ENCODE results near the gene SMURF1.

SMURF1 gene

DNA sequence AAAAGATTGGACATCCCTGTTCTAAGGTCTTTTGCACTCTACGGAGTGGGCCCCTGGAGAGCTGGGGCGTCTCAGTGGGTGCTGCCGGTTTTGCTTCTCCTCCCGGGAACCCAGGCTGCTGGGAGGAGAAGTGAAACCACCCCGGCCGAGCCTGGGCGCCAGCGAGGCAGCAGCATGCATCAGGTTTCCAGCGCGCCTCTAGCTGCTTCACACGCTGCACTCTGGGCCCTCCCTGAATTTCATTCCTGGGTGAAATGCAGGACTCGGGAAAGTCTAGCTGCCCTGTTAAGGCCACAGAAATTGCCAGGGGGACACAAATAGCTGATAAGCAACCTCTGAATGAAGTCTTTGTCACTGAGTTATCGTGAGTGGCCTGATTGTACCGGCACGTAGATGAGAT is 138.1 kb downstream of the SMURF1 start:
- no peak for DNase-seq (ENCODE audit: low read depth)

DNA sequence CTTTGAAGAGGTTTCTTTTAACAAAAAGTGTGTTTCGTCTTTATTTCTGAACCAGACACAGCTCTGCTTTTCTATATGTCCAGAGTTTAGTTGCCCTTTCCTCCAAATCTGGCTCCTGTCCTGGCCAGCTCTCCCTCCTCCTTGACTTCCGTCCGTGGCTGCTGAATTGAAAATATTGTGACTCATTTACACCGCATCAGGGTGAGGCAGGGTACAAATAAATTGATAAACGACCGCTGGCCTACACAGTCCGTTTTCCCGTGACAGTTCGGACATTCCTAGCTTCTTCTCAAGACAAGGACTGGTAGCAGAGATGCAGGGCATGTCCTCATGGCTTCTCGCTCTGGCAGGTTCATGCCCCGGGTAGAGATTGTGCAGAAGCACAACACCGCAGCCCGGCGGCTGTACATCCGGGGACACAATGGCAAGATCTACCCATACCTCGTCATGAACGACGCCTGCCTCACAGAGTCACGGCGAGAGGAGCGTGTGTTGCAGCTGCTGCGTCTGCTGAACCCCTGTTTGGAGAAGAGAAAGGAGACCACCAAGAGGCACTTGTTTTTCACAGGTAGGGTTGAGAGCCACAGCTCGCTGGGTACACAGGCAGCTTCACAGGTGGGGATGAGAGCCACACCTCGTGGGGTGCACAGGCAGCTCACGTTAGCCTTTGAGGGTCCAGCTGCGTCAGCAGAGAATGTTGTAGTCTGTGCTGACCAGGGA is 139.0 kb downstream of the SMURF1 start:
- DNase-seq (ENCODE audit: low read depth) = no peak

DNA sequence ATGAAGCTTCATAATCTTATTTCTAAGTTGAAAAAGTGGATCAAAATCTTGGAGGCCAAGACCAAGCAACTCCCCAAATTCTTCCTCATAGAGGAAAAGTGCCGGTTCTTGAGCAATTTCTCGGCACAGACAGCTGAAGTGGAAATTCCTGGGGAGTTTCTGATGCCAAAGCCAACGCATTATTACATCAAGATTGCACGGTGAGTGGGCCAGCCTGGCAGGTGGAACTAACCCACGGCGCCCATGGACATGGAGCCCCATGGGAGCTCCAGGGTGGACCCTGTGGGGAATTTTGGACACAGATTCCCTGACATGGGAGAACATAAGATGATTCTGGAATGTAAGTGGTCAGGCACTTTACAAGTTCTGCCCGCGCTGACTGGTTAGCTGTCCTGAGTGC is 139.7 kb downstream of the SMURF1 start:
- DNase-seq (ENCODE audit: low read depth) = no peak

DNA sequence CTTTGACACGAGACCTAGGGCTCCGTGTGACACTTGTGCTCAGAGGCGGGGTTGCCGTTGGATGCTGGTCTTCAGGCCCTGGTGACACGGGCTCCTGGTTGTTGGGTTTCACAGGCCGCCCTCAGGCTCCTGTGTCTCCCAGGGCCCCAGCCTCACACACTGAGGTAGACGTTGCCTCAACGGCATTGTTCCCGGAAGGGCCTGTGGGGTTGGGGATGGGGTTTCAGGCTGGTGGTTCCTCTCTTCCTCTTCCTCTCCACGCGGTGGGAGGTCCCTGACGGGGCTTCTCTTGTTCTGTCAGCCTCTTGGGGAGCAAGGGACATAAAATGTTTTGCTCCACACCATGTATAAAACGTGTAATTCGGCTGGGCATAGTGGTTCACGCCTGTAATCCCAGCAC is 140.5 kb downstream of the SMURF1 start:
- no peak for DNase-seq (ENCODE audit: low read depth)

DNA sequence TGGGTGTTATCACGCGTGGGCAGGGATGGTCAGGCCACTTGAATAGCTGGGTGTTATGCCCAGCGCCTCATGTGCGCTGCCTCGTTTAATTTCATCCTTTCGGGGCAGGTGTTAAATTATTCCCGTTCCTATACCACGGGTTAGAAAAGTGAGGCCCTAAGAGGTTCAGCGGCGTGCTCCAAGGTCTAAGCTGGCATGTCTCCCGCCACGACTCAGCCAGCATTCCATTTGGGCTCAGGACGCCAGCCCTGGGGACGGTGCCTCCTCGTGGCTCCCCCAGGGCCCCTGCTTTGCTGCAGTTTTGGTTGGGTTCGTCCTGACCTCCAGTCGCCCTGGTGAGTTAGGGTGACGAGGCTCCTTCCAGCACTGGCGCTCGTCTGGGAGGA is 141.1 kb downstream of the SMURF1 start:
- no peak for DNase-seq (ENCODE audit: low read depth)

DNA sequence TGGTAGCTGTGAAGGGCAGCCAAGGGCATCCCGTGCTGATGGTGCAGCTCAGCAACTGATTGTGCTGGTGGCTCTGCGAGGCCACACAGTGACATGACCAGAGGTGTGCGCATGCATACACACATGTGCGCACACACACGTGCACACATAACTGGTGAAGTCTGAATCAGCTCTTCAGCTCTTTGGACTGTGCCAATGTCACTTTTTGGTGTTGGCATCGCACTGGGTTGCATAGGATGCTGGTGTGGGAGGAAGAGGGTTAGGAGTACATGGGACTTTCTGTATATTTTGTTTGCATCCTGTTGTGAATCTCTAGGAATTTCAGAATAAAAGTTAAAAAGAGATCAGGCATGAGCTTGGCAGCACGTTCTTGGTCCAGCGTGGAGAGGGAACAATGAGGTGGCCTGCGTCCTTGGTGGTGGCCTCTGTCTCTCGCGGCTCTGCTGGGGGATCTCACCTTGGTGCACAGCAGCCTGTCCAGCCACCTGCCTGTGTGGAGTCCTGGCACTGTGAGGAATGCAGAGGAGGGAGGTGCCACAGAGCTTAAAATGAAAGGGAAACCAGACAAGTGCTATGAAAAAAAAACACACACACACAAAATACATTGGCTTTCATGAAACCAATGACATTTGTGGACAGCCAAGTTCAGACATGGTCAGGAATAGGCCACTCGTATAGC is 141.6 kb downstream of the SMURF1 start:
- no peak for DNase-seq (ENCODE audit: low read depth)

DNA sequence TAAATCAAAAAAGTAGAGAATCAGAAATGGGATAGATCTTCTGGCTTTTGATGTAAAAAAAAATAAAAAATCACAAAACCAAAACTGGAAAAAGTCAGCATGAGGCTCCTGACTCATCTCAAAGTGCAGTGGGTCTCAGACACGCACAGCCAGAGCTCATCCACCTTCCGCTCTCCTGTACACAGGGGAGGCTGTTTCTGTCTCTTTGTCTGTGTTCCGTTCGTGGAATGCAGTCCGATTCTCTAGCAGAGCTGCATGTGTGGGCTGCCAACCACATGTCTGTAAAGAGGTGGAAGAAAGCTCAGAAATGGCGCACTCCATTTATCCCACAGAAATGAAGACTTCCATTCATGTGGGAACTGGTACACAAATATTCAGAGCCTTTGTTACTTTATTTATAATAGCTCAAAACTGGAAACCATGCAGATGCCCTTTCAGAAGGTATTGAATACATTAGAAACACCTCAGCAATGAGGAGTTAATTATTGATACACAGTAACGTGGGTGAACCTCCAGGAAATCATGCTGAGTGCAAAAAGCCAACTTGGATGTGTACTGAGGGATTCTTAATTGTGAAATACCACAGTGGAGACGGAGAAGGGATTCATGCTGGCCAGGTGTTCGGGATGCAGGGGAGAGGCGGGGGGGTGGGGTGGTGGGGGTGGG is 142.3 kb downstream of the SMURF1 start:
- DNase-seq (ENCODE audit: low read depth) = no peak

DNA sequence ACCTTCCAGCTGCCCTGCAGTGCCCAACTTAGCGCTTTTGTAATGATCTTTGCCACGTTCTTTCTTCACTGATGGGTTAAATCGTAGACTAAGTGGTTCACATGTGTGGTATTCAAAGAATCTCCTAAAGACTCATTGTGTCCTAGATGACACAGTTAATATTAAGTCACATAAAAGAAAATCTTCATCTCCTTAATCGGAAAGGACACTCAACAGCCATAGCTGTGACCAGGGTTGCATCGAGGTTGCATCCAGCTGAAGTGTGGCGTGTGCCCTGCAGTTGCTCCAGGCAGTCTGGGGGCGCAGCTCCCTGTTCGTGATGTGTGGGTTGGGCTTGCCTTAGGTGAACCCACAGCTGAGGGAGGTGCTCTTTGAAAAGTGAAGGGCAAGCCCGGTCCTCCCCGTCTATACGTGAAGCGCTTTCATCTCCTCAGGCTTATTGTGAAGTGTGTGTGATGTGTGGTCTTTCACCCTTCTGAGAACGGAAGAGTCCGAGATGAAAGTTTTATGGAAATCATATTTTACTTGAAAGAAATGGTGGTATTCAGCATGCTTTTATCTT is 142.9 kb downstream of the SMURF1 start:
- no peak for DNase-seq (ENCODE audit: low read depth)

DNA sequence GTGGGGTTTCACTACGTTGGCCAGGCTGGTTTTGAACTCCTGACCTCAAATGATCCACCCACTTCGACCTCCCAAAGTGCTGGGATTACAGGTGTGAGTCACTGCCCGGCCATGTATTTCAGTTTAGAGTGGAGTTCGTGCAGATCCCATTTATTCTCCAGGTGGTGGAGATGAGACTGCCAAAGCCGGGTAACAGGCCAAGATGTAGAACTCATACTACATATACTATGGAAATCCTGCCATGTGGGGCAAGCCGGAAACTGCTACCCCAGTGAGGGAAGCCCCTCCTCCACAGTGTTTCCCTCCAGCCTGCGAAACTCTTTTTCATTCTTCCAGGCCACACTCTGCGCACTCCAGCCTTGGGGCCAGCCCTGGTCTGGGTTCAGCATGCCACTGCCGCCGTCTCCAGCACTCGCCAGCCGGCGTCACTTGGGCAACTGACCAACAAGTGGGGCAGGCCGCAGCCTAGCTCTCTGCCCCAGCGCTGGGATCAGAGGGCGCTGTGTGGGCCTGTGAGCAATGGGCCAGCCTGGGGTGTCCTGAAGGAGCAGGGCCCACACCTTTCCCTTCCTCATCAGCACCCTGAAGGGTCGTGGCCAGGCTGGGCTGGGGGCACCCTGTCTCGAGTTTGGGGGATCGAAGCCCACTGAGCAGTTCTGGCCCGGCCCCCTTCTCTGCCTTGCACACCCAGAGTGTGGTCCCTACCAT is 143.6 kb downstream of the SMURF1 start:
- DNase-seq (ENCODE audit: low read depth) = no peak

DNA sequence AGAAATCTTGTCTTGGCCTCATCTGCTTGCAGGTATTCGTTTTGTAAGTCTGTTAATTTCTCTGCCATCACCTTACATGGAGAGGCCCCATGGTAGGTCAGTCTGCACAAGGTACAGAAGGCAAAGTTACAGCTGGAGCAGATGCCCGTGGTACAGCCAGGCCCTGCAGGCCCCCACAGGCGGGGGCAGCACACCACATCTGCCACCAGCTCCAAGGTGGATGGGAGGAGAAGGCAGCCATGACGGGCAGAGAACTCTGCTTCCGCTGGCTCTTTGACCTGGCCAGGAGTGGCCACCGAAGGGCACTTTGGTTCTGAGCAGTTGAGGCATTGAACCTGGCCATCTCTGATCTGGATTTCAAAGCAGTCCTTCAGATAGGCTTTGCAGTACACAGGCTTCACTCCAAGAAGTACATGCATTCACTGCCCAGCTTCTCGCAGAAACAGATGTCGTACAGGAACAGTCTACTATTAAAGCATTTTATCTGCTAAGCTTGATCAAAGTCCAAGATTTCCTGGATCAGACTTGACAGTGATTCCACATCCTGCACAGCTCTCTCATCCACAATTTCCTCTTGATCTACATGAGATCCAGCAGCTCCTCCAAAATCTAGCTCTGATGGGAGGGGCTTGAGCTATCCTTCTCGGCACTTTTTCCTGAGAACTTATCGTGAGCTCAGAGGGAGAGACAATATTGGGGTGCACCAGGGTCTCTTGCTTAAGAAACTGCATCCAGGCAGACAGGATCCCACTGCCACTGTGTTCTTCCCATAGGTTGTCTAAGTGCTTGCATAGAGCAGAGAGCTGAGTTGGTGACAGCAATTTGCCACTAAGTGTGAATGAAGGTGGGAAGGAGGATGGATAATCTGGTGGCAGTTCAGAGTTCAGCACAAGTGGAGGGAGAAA is 144.8 kb downstream of the SMURF1 start:
- no peak for DNase-seq (ENCODE audit: low read depth)

DNA sequence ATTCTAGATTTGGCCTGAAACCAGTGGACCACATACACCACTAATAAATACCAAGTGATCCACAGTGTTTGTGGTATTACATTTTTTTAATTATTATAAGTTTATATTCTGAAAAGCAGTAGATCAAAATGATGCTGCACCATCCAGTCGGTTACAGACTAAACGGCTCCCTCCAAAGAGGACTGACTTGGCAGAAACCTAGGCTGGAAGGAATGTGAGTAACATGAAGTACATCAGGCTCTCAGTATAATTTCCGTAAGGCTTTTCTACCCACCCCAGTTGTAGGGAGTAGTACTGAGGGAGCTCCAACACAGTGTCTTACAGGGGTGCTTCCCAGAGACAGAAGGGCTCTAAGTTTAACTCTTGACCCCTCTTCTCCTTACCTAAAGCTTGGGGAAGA is 146.1 kb downstream of the SMURF1 start:
- no peak for DNase-seq (ENCODE audit: low read depth)

DNA sequence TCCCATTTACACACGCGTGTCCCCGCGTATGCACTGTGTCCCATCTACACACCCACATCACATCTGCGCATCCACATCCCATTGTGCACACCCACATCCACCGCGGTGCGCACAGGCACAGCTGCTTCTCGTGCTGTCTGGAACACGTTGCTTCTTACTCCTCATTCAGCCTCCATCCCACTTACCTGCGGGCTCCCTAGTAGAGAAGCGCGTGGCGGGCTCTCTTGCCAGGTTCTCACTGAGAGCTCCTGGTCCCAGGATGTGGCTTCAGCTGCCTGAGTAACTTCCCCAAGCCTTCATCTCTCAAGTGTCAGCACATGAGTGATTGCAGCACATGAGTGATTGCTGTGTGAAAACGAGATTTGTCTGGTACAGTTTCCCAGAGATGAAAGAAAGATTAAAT is 147.8 kb downstream of the SMURF1 start:
- no peak for DNase-seq (ENCODE audit: low read depth)

DNA sequence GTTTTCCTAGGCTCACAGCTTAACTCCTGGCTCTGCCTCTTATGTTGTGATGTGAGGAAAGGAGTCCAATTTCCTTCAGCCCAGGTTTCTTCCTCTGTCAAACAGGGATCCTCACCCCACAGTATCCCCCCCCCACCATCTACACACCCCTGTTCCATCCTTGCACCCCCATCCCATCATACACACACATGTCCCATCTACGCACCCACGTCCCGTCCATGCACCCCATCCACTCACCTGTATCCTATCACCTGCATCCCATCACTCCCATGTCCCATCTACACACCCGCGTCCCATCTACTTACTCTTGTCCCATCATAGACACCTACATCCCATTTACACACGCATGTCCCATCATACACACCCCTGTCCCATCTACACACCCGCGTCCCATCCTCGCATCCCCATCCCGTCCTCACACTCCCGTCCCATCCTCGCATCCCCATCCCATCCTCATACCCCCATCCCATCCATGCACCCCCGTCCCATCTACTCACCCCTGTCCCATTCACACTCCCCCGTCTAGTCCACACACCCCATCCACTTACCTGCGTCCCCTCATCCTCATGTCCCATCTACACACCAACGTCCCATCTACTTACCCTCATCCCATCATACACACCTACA is 148.3 kb downstream of the SMURF1 start:
- no peak for DNase-seq (ENCODE audit: low read depth)

DNA sequence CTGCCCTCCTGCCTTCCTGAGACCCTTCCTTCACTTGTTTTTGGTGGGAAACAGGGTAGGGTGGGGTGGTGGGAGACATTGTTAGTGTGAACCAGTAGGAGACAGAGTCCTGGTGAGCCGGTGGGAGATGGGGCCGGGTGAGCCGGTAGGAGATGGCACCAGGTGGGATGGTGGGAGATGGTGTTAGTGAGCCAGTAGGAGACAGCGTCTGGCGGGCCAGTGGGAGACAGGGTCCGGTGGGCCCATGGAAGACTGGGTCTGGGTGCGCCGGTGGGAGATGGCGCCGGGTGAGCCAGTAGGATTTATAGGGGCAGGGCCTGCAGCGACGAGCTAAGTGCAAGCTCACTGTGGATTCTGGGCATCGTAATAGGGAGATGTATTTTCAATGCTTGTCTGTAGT is 148.8 kb downstream of the SMURF1 start:
- no peak for DNase-seq (ENCODE audit: low read depth)

DNA sequence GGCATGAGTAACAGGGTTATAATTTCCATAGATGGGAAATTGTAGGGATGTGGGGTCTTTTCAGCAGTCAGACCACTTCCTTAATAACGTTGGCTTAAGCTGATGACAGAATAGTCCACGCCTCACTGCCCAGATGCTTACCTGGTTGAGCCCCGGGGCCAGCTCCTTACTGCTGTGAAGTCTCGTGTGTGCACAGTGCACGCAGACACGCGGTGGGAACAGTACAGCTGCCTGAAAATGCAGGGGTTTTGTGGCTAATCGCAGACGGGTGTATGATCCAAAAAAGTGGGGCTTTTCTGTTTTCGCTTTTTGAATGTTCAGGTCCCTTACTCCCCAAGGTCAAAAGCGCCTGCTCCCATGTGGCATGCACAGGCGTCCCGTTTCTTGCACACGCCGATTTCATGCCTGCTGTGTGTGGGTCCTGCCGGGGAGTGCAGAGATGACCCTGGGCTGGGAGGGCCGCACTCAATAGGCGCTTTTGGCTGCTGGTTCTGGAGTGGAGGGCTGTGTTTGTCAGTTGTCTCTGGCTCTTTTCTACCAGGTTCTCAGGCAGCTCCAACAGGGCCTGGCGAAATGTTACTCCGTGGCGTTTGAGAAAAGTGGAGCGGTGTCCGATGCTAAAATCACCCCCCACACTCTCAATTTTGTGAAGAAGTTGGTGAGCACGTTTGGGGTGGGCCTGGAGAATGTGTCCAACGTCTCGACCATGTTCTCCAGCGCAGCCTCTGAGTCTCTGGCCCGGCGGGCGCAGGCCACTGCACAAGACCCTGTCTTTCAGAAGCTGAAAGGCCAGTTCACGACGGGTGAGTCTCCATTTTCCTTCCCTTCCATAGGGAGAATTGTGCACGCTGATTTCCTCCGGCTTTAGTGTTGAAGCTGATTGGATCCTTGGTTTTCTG is 149.6 kb downstream of the SMURF1 start:
- no peak for DNase-seq (ENCODE audit: low read depth)

DNA sequence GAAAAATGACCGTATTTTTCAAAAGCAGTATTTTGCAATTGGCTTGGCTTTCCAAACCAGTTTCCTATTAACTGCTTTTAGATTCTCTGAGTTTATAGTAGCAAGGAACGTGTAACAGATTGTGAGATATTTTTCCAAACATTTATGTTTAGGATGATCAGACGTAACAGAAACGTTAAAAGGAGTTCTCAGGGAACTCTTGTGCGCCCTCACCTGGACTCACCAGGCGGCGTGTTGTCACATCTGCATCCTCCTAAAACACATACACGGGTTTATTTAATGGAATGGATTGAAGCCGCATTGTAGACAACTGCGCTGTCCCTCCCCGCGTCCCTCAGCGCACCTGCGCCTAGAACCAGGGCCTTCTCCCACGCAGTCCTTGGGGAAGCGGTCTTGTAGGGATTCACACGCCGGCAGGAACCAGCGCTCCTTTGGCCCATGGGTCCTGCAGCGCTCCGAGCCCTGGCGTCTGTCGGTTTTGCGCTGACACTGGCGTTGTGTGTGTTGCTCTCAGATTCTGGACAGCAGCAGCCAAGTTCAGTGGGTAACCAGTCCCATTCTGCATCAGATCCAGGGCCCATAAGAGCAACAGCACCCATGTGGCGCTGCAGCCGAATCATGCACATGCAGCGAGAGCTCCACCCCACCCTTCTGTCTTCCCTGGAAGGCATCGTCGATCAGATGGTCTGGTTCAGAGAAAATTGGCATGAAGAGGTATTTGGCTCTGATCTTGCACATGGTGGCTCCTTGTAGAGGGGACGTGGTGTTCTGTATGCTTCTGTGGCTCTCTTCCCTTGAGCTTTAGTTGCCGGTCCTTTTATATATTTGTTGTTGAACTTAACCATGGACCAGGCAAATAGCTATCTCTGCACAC is 150.6 kb downstream of the SMURF1 start:
- DNase-seq (ENCODE audit: low read depth) = no peak

DNA sequence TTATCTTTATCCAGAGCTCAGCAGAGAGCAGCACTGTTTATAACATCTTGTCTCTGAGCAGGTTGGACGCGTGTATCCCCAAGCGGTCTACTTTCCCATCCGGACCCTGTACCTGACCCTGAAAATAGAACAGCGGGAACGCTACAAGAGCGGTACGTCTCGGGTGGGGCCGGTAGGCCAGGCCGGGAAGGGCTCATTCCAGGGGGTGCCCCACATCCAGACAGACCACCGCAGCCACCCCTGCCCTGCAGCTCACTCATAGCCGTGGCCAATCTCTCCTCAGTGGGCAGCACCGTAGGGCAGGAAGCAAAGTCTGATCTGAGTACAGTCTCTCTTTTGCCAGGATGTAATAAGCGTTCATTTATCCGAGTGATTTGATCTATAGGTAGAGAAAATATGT is 151.8 kb downstream of the SMURF1 start:
- no peak for DNase-seq (ENCODE audit: low read depth)

DNA sequence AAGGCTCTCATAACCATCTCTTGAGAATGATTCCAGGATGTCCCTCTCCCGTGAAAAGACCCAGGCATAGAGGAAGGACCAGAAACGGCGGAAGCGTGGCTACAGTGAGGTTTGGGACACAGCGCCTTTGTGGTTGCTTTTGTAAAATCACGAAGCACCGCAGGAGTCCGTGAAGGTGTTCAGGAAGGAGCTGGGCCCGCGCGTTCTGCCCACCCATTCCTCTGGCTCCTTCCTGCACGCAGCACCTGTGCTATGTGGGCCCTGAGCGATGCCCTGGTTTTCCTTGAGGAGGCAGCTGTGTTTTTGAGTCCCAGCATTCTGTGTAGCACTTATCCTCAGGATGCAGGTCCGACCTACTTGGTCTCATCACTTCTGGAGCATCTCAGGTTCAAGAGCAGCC is 152.8 kb downstream of the SMURF1 start:
- DNase-seq (ENCODE audit: low read depth) = no peak

DNA sequence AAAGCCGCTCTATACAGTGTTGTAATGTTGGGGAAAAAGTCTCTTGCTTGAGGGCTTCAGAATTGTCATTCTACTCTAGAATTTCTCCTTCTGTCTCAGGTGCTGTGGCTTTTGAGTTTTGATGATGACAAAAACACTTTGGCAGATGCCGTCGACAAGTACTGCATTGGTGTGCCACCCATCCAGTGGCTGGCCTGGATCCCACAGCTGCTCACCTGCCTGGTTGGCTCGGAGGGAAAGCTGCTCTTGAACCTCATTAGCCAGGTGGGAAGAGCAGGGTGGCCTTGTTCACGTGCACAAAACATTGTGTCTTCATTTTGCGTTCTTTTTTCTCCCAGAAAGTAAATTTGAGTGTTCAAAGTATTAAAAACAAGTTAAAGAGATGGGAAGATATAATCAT is 153.6 kb downstream of the SMURF1 start:
- DNase-seq (ENCODE audit: low read depth) = no peak
